OCI-LY1 (cell line): ENCODE results near the gene TFDP2.

ENCODE experiments used
- H2AFZ ChIP-seq: fragments of 200-600 bp; sonication (generic), shearing (Covaris generic); 2 replicates; pipeline ENCODE4 v1.6.0; 2014; ENCODE audit warnings: antibody characterized with exemption, mild to moderate bottlenecking, low read length
- H3F3A ChIP-seq: fragments of 200-600 bp; sonication (generic), shearing (Covaris generic); 2 replicates; pipeline ENCODE4 v1.6.0; 2014; ENCODE audit warnings: mild to moderate bottlenecking, antibody characterized with exemption, low read length, moderate library complexity; ENCODE audit not compliant: insufficient read depth
- H3K27ac ChIP-seq: fragments of 200-600 bp; sonication (generic); 2 replicates; pipeline ENCODE4 v1.5.1; 2014; ENCODE audit warnings: low read length, mixed run types, mild to moderate bottlenecking, low read depth; ENCODE audit not compliant: poor library complexity, severe bottlenecking
- H3K27me3 ChIP-seq: fragments of 200-600 bp; sonication (generic); 2 replicates; pipeline ENCODE4 v1.6.0; 2014; ENCODE audit warnings: antibody characterized with exemption, mild to moderate bottlenecking, low read length, moderate library complexity; ENCODE audit not compliant: insufficient read depth
- H3K36me3 ChIP-seq: fragments of 200-600 bp; sonication (generic); 2 replicates; pipeline ENCODE4 v1.6.1; 2014; ENCODE audit warnings: mild to moderate bottlenecking, antibody characterized with exemption, low read length, moderate library complexity, mixed read lengths; ENCODE audit not compliant: insufficient read depth
- H3K4me1 ChIP-seq: fragments of 200-600 bp; sonication (generic); 2 replicates; pipeline ENCODE4 v1.5.1; 2014; ENCODE audit warnings: mild to moderate bottlenecking, low read length, moderate library complexity; ENCODE audit not compliant: insufficient read depth, severe bottlenecking
- H3K4me2 ChIP-seq: fragments of 200-600 bp; sonication (generic), shearing (Covaris generic); 2 replicates; pipeline ENCODE4 v1.6.1; 2014; ENCODE audit warnings: low read length
- H3K4me3 ChIP-seq: fragments of 200-600 bp; sonication (generic); 2 replicates; pipeline ENCODE4 v1.5.1; 2014; ENCODE audit warnings: low read length, low read depth, mild to moderate bottlenecking, mixed read lengths; ENCODE audit not compliant: poor library complexity, severe bottlenecking
- H3K79me2 ChIP-seq: fragments of 200-600 bp; shearing (Covaris generic); 2 replicates; pipeline ENCODE4 v1.6.1; 2016; ENCODE audit warnings: mixed run types, low read length, mixed read lengths; ENCODE audit not compliant: insufficient read depth
- H3K9ac ChIP-seq: fragments of 200-600 bp; sonication (generic), shearing (Covaris generic); 2 replicates; pipeline ENCODE4 v1.6.1; 2014; ENCODE audit warnings: mild to moderate bottlenecking, low read length, mixed read lengths
- H3K9me2 ChIP-seq: fragments of 200-600 bp; sonication (generic), shearing (Covaris generic); 2 replicates; pipeline ENCODE4 v1.6.1; 2014; ENCODE audit warnings: low read depth, mild to moderate bottlenecking, low read length, mixed read lengths
- H3K9me3 ChIP-seq: fragments of 200-600 bp; shearing (Covaris generic); 2 replicates; pipeline ENCODE4 v1.6.1; 2014; ENCODE audit warnings: low read length, mixed read lengths
- H4K20me1 ChIP-seq: fragments of 200-600 bp; sonication (generic), shearing (Covaris generic); 2 replicates; pipeline ENCODE4 v1.6.0; 2016; ENCODE audit warnings: mild to moderate bottlenecking, low read length; ENCODE audit not compliant: insufficient read depth
- CTCF ChIP-seq: fragments of 200-600 bp; sonication (generic), shearing (Covaris generic); IDR thresholded peaks from 2 replicates; pipeline ENCODE4 v1.5.1; 2017; ENCODE audit warnings: mild to moderate bottlenecking, antibody characterized with exemption, low read length, moderate library complexity, mixed read lengths
- EZH2 ChIP-seq: fragments of 200-600 bp; sonication (generic), shearing (Covaris generic); IDR thresholded peaks from 2 replicates; pipeline ENCODE4 v1.8.0; 2017; ENCODE audit warnings: borderline replicate concordance, mixed run types, mild to moderate bottlenecking, antibody characterized with exemption, low read length, moderate library complexity, mixed read lengths

TFDP2 gene

GRCh38 chr3:141941093-141941492 lies 208.3 kb downstream of the TFDP2 start:
- Histone ChIP-seq H3K9ac (no peak overlapping the region), H3K27me3 (no peaks in the 10 kb centered on the region), H3K9me3 (no peaks in the 10 kb centered on the region), H2AFZ (no peak overlapping the region), H3K4me3 (no peak overlapping the region), H3K4me1 (no peaks in the 10 kb centered on the region), H4K20me1 (no peaks in the 10 kb centered on the region), H3K79me2 (no peaks in the 10 kb centered on the region), H3K27ac (no peak overlapping the region), H3K4me2 (no peak overlapping the region), H3K36me3 (peaks cover 12% of the 10 kb centered on the region; the same call in 1 of the 2 replicates), H3F3A (0 out of 2 replicates have a peak, but pooled peaks cover 11% of the 10 kb centered on the region), H3K9me2 (no peaks in the 10 kb centered on the region)
- TF ChIP-seq EZH2 (no peak), CTCF (no peak)

DNA sequence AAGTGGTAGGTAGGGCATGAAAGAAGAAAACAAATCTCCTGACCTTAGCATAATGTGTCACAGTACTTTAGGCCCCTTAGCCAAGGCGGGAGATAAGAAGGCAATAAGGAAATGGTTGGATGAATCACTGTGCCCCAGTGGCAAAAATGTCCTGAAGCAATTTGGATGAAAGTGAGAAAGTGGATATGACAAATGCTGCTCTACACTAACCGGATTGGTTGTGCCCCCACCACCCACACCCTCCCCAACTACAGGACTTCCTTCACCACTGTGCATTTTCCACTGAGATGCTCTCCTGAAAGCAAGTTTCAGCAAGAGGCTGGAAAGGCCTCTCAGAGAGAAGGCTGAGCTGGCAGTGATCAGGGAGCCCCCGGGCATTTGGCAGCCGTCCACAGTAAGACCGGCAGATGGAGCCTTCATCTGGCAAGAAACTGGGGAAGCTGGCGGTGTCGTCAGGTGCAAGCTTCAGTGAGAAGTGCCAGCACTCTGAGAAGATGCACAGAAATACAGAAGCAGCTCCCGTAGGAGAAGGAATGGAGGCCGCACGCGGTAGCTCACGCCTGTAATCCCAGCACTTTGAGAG lies 209.1 kb downstream of the TFDP2 start:
- Histone ChIP-seq H3K9me3 (no peaks in the 10 kb centered on the region), H3F3A (0 out of 2 replicates have a peak, but pooled peaks cover 11% of the 10 kb centered on the region), H3K36me3 (peaks cover 4% of the 10 kb centered on the region; the same call in 1 of the 2 replicates), H3K27me3 (no peaks in the 10 kb centered on the region), H4K20me1 (no peaks in the 10 kb centered on the region), H3K9me2 (no peaks in the 10 kb centered on the region), H3K27ac (no peak overlapping the region), H3K79me2 (no peaks in the 10 kb centered on the region), H3K4me3 (no peak overlapping the region), H3K4me1 (no peaks in the 10 kb centered on the region), H3K9ac (no peak overlapping the region), H3K4me2 (no peak overlapping the region), H2AFZ (no peak overlapping the region)
- TF ChIP-seq EZH2 (no peak), CTCF (peak; percentile 28; the same call in 1 of the 2 replicates)

- Histone ChIP-seq H3K4me2 (no peak overlapping the region), H3K27ac (no peak overlapping the region), H4K20me1 (no peaks in the 10 kb centered on the region), H3F3A (0 out of 2 replicates have a peak, but pooled peaks cover 10% of the 10 kb centered on the region), H3K79me2 (no peaks in the 10 kb centered on the region), H3K4me3 (no peak overlapping the region), H2AFZ (no peak overlapping the region), H3K9me2 (no peaks in the 10 kb centered on the region), H3K36me3 (0 out of 2 replicates have a peak, but pooled peaks cover 3% of the 10 kb centered on the region), H3K4me1 (no peaks in the 10 kb centered on the region), H3K9me3 (no peaks in the 10 kb centered on the region), H3K9ac (no peak overlapping the region), H3K27me3 (no peaks in the 10 kb centered on the region)
- TF ChIP-seq EZH2 (no peak), CTCF (no peak)
These were observed 209.6 kb downstream of the TFDP2 start for GRCh38 chr3:141939759-141940158.
